GM12865 (cell line): ENCODE data around the gene BCL3.
A peak's percentile ranks its signal among the peaks of the same experiment; 100 is the strongest.

Experiments used
- DNase-seq: peaks from one replicate; pipeline ENCODE4 v3.0.0; 2010; ENCODE audit warnings: low read depth
- H3K4me3 ChIP-seq: 2 replicates; pipeline ENCODE4 v1.5.1; 2011; ENCODE audit warnings: mild to moderate bottlenecking, low read depth, low read length, control low read depth
- CTCF ChIP-seq: IDR thresholded peaks from 2 replicates; pipeline ENCODE4 v1.5.1; 2011; ENCODE audit warnings: low read length, control low read depth, low read depth, inconsistent platforms; ENCODE audit not compliant: insufficient read depth; ENCODE audit errors: missing control alignments

BCL3 gene, protein sequence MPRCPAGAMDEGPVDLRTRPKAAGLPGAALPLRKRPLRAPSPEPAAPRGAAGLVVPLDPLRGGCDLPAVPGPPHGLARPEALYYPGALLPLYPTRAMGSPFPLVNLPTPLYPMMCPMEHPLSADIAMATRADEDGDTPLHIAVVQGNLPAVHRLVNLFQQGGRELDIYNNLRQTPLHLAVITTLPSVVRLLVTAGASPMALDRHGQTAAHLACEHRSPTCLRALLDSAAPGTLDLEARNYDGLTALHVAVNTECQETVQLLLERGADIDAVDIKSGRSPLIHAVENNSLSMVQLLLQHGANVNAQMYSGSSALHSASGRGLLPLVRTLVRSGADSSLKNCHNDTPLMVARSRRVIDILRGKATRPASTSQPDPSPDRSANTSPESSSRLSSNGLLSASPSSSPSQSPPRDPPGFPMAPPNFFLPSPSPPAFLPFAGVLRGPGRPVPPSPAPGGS

DNA sequence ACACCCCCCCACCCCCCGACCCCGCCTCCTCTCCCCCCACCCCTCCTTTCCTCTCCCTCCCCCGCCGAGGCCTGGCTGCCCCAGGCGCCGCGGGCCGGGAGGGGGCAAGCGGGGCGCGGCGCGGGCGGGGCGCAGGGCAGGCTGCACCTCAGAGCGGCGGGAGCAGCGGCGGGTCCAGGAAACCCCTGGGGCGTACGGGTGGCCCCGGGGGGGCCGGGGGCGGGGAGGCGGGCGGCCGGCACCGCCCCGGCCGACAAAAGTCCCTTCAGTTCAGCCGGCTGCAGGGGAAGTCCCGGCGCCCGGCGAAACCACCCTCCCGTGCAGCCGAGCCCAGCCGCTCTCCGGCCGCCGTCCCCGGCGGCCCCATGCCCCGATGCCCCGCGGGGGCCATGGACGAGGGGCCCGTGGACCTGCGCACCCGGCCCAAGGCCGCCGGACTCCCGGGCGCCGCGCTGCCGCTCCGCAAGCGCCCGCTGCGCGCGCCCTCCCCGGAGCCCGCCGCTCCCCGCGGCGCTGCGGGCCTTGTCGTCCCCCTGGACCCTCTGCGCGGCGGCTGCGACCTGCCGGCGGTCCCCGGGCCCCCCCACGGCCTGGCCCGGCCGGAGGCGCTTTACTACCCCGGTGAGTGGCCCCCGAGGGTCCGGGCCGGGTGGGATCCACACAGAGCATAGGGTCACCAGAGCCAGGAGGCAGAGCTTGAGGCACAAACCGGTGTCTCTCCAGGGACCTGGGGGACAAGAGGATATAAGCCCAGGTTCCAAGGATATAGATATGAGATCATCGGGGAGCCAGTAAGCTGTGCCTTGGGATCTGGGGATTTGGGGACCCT, at the start of gene BCL3:
Gene BCL3, plus strand, starts transcription at position 283 of the 829 bp plus-strand sequence. Its CDS starts 83 bp downstream, at position 366.
- TF ChIP-seq CTCF: no peak
- peak; percentile 81 for DNase-seq
- H3K4me3 ChIP-seq: peak within 1 kb of the TSS; percentile 79

DNA sequence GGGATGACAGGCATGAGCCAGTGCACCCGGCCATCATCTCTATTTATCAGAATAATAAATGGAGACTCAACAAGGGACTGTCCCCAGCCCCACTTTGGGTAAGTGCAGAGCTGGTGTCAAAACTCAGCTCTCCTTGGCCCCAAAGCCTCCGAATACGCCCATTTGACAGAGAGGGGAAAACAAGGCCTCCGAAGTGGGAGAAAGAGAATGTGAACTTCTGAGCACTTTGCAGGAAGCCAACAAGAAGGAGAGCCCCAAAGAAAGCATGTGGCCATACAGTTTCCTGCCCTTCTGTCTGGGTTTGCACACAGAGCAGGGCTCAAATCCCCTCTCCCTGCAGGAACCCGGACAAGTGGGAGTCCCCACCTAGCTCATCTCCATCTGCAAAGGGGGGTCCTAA, 48.0 kb upstream of the BCL3 start:
- DNase-seq: no peak
- no peak for TF ChIP-seq CTCF
- H3K4me3 ChIP-seq: no peak overlapping the region

- no peak for TF ChIP-seq CTCF
Measured at GRCh38 chr19:44701228-44701627, 47.3 kb upstream of the BCL3 start.

GRCh38 chr19:44702551-44703176, 45.8 kb upstream of the BCL3 start:
- DNase-seq: no peak
- no peak overlapping the region for H3K4me3 ChIP-seq
- no peak for TF ChIP-seq CTCF

More at GRCh38 chr19:44701228-44701627, 47.3 kb upstream of the BCL3 start:
- no peak for DNase-seq
- H3K4me3 ChIP-seq: no peak overlapping the region

DNA sequence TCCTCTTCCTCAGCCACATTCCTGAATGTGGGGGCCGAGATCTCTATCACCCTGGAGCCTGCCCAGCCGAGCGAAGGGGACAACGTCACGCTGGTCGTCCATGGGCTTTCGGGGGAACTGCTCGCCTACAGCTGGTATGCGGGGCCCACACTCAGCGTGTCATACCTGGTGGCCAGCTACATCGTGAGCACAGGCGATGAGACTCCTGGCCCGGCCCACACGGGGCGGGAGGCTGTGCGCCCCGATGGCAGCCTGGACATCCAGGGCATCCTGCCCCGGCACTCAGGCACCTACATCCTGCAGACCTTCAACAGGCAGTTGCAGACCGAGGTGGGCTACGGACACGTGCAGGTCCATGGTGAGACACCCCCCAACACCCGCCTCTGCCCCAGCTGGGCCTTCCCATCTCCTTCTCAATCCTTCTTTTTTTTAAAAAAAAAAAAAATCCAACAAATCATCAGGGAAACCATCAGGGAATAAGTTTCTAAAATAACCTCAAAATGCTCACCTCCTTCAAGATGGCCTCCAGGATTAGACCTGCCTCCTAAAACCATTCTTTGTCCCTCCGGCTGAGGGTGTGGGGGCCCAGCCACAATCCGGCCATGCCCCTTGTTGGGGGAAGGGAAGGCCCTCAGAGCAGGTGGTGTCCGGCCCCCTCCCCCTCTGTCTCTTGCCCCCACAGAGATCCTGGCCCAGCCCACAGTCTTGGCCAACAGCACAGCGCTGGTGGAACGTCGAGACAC, 45.0 kb upstream of the BCL3 start:
- DNase-seq: no peak
- TF ChIP-seq CTCF: no peak
- H3K4me3 ChIP-seq: no peak overlapping the region

DNA sequence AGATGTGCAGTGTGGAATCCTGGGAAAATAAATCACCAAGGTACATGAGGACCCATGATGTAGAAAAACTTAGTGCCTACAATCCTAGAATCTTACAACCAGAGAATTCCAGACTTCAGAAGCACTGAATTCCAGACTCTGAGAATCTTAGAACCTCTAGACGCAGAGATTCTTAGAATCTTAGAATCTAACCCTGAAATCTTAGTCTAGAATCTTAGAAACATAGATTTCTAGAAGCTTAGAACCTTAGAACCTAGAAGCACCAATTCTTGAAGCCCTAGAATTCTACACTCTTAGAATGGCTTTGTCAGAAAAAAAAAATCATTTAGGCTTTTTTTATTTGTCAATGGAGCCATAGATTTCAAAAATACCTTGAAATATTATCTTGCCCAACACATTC, 43.5 kb upstream of the BCL3 start:
- H3K4me3 ChIP-seq: no peak overlapping the region
- DNase-seq: no peak
- no peak for TF ChIP-seq CTCF
